Uterus (tissue), 4 donors: ENCODE data around the gene YWHAG. TPM values are rescaled to one million over a fixed set of nuclear protein-coding genes. Genes with fewer than 3 reads are reported as not detected.
A peak's percentile ranks its signal among the peaks of the same experiment; 100 is the strongest.

Experiments used
- DNase-seq, 2 donors: peaks; one replicate each; pipeline ENCODE4 v3.0.0-alpha.2; 2019 to 2020
- H3K27ac ChIP-seq, 2 donors: fragments of 200-600 bp; sonication (generic); 1 replicate in 1 of 2; 2 replicates in 1 of 2; pipeline ENCODE4 v1.5.1; 2016 to 2018
- H3K27me3 ChIP-seq, 2 donors: fragments of 200-600 bp; sonication (generic); one replicate each; pipeline ENCODE4 v1.5.1; 2018 to 2019; ENCODE audit warnings: control low read depth in 1 of 2
- H3K36me3 ChIP-seq, 2 donors: fragments of 200-600 bp; sonication (generic); one replicate each; pipeline ENCODE4 v1.5.1; 2019; ENCODE audit warnings: control low read depth in 1 of 2
- H3K4me1 ChIP-seq, 2 donors: fragments of 200-600 bp; sonication (generic); one replicate each; pipeline ENCODE4 v1.5.1; 2018 to 2019; ENCODE audit warnings: control low read depth in 1 of 2
- H3K4me3 ChIP-seq, 2 donors: fragments of 200-600 bp; sonication (generic); 1 replicate in 1 of 2; 2 replicates in 1 of 2; pipeline ENCODE4 v1.5.1; 2018 to 2019; ENCODE audit warnings: mild to moderate bottlenecking in 1 of 2
- H3K9me3 ChIP-seq, 2 donors: fragments of 200-600 bp; sonication (generic); one replicate each; pipeline ENCODE4 v1.5.1; 2019; ENCODE audit warnings: control low read depth in 1 of 2
- CTCF ChIP-seq, 4 experiments: fragments of 200-600 bp in 2 of 4; fragments of 450-650 bp in 2 of 4; sonication (generic) in 2 of 4; IDR thresholded peaks; one replicate each; pipeline ENCODE4 v1.5.1; 2016 to 2019; ENCODE audit warnings: antibody characterized with exemption in 4 of 4, mild to moderate bottlenecking in 2 of 4, moderate library complexity in 1 of 4
- POLR2A ChIP-seq, 2 donors: fragments of 450-650 bp; IDR thresholded peaks; one replicate each; pipeline ENCODE4 v1.6.1; 2016; ENCODE audit warnings: antibody characterized with exemption in 2 of 2, mild to moderate bottlenecking in 1 of 2, moderate library complexity in 1 of 2
- intact Hi-C: fragments of 100-400 bp; cut with DNase I; formaldehyde crosslinking; loops from one replicate; pipeline ENCODE4 v1.15.1; 2023; ENCODE audit warnings: low total_unique reads
- total RNA-seq, 4 donors: library from RNA; depleted of rRNA in 3 of 4; stranded (reverse); fragments of >200 nt in 3 of 4; gene quantifications; one replicate each; pipeline versions ENCODE4 v1.1.0 to v1.2.4, GENCODE V29; 2014 to 2023
- donor health status: DM: yes; HTN: yes; CAD: no.

Gene YWHAG
- total RNA-seq, 4 donors from 2014 or later = 17.9 to 109 (median 50.4) TPM

- intact Hi-C loops = no loop called here
- no peaks in the 10 kb centered on the region for H3K27me3 ChIP-seq
- no peaks in the 10 kb centered on the region for H3K9me3 ChIP-seq
- peak overlapping the region in 1 of 2 donors; percentile 93 for H3K4me3 ChIP-seq
- no peaks in the 10 kb centered on the region for H3K36me3 ChIP-seq
- peaks cover 3 to 4% of the 10 kb centered on the region in 2 donors for H3K4me1 ChIP-seq
- peak; percentile 71 to 74 for DNase-seq
- H3K27ac ChIP-seq = peak overlapping the region; percentile 100
- no peak for TF ChIP-seq CTCF (IDR thresholded peaks at IDR 0.05)
- TF ChIP-seq POLR2A (IDR thresholded peaks at IDR 0.05) = peak in 1 of 2 donors; percentile 14
Observed at GRCh38 chr7:76304888-76305375, 53.9 kb downstream of the YWHAG start.

- no peak for TF ChIP-seq CTCF (IDR thresholded peaks at IDR 0.05)
- peak; percentile 50 to 83 for TF ChIP-seq POLR2A (IDR thresholded peaks at IDR 0.05)
- Histone ChIP-seq H3K4me1 (peaks cover 3 to 4% of the 10 kb centered on the region in 2 donors), H3K4me3 (peak overlapping the region; percentile 88 to 93), H3K27me3 (no peaks in the 10 kb centered on the region), H3K9me3 (no peaks in the 10 kb centered on the region), H3K27ac (peak overlapping the region; percentile 100), H3K36me3 (no peaks in the 10 kb centered on the region)
- intact Hi-C loops = no loop called here
- DNase-seq = peak; percentile 87 to 89
Observed at GRCh38 chr7:76303202-76304147, 55.3 kb downstream of the YWHAG start.

GRCh38 chr7:76302347-76303201 is 56.2 kb downstream of the YWHAG start, which contains the start of gene HSPB1:
Gene HSPB1 (plus strand): TSS chr7:76302673. CDS start chr7:76302713, 40 bp downstream.
- Histone ChIP-seq H3K36me3 (no peaks in the 10 kb centered on the region), H3K27ac (peak within 1 kb of the TSS; percentile 100), H3K4me1 (peaks cover 3 to 6% of the 10 kb centered on the region in 2 donors), H3K27me3 (no peaks in the 10 kb centered on the region), H3K4me3 (peak within 1 kb of the TSS; percentile 88 to 93), H3K9me3 (no peaks in the 10 kb centered on the region)
- intact Hi-C loops = no loop called here
- peak; percentile 96 to 97 for DNase-seq
- peak; percentile 97 for TF ChIP-seq POLR2A (IDR thresholded peaks at IDR 0.05)
- TF ChIP-seq CTCF (IDR thresholded peaks at IDR 0.05) = no peak

- H3K4me1 ChIP-seq = peaks cover 3 to 4% of the 10 kb centered on the region in 2 donors
- TF ChIP-seq POLR2A (IDR thresholded peaks at IDR 0.05) = no peak
- H3K27ac ChIP-seq = peak overlapping the region; percentile 100
- intact Hi-C loops = no loop called here
- DNase-seq = no peak
- H3K9me3 ChIP-seq = no peaks in the 10 kb centered on the region
- H3K27me3 ChIP-seq = no peaks in the 10 kb centered on the region
- H3K36me3 ChIP-seq = no peaks in the 10 kb centered on the region
- no peak overlapping the region for H3K4me3 ChIP-seq
Observed at GRCh38 chr7:76301000-76301399, 57.8 kb downstream of the YWHAG start.

- intact Hi-C loops = no loop called here
- Histone ChIP-seq H3K27me3 (no peaks in the 10 kb centered on the region), H3K9me3 (no peaks in the 10 kb centered on the region), H3K27ac (peak overlapping the region; percentile 100), H3K36me3 (no peaks in the 10 kb centered on the region), H3K4me1 (peaks cover 3 to 4% of the 10 kb centered on the region in 2 donors), H3K4me3 (no peak overlapping the region)
- no peak for TF ChIP-seq CTCF (IDR thresholded peaks at IDR 0.05)
- no peak for TF ChIP-seq POLR2A (IDR thresholded peaks at IDR 0.05)
- DNase-seq = peak in 1 of 2 donors; percentile 70
Observed at GRCh38 chr7:76300166-76300731, 58.5 kb downstream of the YWHAG start.
